ENCODE measurements around the gene KAZALD1.

DNA sequence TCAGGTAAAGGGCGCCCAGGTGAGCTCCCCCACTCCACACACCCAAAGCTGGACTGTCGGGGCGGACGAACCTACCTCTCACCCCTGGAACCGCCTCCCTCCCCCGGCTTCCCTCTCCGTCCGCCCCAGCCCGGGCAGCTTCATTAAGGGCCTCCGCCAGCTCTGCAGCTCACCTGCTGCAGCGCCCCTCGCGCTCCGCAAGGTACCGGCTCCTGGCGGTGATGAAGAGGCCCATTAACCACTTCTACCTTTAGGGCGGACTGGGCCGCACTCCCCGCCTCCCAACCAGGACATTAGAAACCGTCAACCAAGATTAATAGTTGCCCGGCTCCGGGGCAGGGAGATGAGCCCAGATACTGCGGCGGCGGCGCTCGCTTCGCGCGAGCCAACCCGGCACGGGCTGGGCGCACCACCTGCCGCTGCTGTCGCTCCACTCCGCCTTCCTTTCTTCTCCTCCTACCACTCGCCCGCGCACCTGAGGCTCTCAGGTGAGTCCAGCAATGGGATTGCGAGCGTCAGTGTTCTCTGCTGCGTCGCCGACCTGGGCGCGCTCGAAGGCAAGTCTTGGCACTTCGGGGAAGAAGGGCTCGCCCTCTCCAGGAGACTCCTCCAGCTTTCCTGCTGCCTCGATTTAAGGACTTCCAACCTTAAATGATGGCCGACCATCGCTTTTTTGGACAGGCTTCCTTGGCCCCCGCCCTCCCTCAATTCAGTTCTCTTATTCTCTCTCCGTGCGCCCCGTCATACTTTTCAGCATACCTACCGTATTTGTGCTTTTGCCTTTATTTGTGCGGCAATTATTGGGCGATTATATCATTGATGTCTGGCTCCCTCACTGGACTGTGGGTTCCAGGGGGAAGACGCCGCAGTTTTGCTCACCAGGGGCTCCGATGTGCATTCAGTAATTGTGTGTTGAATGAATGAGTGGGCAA, 13.6 kb upstream of the KAZALD1 start:
- no peak for TF ChIP-seq RCOR1 (IDR thresholded peaks at IDR 0.05; ENCODE audit: low read length)
- TF ChIP-seq POLR2AphosphoS5 (IDR thresholded peaks at IDR 0.05; ENCODE audit: low read depth, low read length), result no peak
- TF ChIP-seq, protein P1, sequence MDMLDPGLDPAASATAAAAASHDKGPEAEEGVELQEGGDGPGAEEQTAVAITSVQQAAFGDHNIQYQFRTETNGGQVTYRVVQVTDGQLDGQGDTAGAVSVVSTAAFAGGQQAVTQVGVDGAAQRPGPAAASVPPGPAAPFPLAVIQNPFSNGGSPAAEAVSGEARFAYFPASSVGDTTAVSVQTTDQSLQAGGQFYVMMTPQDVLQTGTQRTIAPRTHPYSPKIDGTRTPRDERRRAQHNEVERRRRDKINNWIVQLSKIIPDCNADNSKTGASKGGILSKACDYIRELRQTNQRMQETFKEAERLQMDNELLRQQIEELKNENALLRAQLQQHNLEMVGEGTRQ (IDR thresholded peaks at IDR 0.05; ENCODE audit: borderline replicate concordance, low read depth, low read length), result no peak
- no peak for TF ChIP-seq MXI1 (IDR thresholded peaks at IDR 0.05; ENCODE audit: low read depth, low read length)
- TF ChIP-seq, protein P2, sequence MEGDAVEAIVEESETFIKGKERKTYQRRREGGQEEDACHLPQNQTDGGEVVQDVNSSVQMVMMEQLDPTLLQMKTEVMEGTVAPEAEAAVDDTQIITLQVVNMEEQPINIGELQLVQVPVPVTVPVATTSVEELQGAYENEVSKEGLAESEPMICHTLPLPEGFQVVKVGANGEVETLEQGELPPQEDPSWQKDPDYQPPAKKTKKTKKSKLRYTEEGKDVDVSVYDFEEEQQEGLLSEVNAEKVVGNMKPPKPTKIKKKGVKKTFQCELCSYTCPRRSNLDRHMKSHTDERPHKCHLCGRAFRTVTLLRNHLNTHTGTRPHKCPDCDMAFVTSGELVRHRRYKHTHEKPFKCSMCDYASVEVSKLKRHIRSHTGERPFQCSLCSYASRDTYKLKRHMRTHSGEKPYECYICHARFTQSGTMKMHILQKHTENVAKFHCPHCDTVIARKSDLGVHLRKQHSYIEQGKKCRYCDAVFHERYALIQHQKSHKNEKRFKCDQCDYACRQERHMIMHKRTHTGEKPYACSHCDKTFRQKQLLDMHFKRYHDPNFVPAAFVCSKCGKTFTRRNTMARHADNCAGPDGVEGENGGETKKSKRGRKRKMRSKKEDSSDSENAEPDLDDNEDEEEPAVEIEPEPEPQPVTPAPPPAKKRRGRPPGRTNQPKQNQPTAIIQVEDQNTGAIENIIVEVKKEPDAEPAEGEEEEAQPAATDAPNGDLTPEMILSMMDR (IDR thresholded peaks at IDR 0.05), result no peak
- TF ChIP-seq MEF2A (IDR thresholded peaks at IDR 0.05; ENCODE audit: borderline replicate concordance, low read depth), result no peak
- no peak for TF ChIP-seq TAF1 (IDR thresholded peaks at IDR 0.05; ENCODE audit: borderline replicate concordance, low read depth, low read length)
- TF ChIP-seq, protein P3, sequence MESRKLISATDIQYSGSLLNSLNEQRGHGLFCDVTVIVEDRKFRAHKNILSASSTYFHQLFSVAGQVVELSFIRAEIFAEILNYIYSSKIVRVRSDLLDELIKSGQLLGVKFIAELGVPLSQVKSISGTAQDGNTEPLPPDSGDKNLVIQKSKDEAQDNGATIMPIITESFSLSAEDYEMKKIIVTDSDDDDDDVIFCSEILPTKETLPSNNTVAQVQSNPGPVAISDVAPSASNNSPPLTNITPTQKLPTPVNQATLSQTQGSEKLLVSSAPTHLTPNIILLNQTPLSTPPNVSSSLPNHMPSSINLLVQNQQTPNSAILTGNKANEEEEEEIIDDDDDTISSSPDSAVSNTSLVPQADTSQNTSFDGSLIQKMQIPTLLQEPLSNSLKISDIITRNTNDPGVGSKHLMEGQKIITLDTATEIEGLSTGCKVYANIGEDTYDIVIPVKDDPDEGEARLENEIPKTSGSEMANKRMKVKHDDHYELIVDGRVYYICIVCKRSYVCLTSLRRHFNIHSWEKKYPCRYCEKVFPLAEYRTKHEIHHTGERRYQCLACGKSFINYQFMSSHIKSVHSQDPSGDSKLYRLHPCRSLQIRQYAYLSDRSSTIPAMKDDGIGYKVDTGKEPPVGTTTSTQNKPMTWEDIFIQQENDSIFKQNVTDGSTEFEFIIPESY (IDR thresholded peaks at IDR 0.05; ENCODE audit: borderline replicate concordance, low read depth), result no peak

Data from SK-N-SH (cell line).